GF-D8 (cell line): ENCODE measurements around the gene PHF2.

Source experiments
- DNase-seq: peaks from one replicate; lab custom pipeline; 2025; lab: John Stamatoyannopoulos, UW

Gene PHF2

DNA sequence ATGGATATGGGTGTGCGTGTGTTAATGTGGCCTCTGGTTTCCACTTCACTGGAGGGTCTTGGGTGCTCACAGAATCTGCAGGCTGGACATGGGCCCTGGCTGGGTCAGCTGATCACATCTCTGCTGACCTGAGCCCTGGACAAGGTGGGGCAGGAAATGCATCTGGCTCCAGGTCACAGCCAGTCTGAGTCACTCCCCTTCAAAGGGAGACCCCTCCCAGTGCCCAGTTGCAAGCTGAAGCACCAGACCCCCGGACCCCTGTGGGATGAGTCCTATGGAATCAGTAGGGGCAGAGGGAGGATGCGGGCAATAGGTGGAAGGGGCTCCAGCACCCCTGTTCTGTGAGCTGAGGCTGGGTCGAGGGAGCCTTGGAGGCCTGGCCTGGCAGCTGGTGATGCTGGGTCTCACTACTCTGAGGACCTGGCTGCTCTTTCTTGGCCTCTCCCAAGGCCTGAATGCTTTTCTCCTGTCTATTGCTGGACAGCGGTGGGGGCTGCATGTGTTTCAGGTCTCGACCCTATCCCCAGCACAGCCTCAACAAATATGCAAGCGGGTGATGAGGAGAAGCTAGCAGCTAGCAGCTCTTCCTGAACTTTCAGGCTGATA is 54.5 kb downstream of the PHF2 start:
- no peak for DNase-seq

- no peak for DNase-seq
Measured at GRCh38 chr9:93633492-93634221, 57.3 kb downstream of the PHF2 start.

DNA sequence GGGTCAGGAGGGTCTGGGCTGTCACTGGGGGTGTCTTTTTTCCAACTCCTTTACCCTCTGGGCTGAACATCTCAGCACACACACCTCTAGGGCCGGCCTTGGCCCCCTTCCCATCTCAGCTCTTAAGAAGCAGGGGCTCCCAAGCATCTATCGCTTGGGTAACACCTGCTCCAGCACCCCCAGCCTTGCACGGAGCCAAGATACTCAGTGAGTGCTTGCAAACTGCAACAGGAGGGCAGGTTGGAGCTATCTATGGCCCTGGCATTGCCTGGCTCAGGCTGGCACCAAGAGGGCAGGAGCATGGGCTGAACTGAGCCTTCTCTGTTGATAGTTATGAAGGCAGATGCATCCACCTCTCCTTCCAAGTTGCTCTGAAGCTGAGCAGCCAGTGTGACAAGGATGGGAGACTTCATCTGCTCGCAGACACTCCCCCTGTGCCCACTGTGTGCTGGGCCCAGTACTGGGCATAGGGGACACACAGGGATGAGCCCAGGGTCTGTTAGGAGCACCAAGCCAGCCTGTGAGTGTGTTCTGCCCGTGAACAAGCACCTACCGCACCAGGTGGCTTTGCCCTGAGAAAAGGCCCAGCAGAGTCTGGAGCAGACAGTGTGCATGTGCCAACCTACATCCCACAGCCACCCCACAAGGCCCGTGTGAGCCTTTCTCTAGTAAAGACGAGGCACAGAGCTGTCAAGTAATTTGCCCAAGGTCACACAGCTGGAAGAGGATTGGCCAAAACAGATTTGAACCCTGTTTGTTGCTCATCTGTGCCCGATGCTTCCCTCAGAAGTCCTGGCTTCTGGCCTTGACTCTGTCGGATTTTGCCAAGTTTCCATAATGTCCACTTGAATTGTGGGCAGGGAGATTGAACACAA is 58.2 kb downstream of the PHF2 start:
- no peak for DNase-seq

GRCh38 chr9:93635186-93636107 is 59.1 kb downstream of the PHF2 start:
- no peak for DNase-seq

GRCh38 chr9:93636172-93636661 is 59.8 kb downstream of the PHF2 start:
- DNase-seq = no peak

- DNase-seq = no peak
Measured at GRCh38 chr9:93636667-93637066, 60.3 kb downstream of the PHF2 start.

- no peak for DNase-seq
Measured at GRCh38 chr9:93637886-93638285, 61.5 kb downstream of the PHF2 start.

DNA sequence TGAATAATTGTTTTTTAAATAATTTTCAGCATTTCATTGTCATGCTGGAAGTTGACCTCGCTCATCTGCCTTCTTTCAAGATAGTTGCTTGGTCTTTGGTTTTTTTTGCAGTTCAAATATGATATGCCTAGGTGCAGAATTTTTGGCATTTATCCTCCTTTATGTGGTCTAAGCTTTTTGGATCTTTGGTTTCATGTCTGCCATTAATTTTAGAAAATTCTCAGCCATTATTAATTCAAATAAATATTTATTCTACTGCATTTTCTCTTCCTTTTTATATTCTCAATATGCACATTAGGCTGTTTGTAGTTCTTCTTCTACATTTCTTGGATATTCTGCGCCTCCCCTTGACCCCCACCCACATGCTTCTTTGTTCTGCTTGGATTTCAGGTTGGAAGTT is 63.6 kb downstream of the PHF2 start:
- DNase-seq = no peak

DNA sequence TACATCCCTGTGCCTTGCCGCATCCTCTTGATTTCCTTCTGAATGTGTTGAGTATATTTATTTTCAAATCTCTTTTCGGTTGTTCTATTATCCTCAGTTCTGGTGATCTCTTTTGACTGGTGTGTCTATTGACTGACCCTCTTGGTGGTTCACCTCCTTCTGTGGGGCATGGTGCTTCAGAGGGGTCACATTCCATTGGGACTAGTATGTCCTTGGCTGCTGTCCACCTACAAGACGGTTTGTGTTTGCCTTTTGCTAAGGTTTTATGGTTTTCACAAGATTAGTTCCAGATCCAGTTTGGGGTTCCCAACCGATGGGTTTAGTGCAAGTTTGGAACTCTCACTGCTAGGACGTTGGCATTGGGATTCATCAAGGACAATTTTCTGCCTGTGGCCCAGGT is 66.6 kb downstream of the PHF2 start:
- no peak for DNase-seq

DNA sequence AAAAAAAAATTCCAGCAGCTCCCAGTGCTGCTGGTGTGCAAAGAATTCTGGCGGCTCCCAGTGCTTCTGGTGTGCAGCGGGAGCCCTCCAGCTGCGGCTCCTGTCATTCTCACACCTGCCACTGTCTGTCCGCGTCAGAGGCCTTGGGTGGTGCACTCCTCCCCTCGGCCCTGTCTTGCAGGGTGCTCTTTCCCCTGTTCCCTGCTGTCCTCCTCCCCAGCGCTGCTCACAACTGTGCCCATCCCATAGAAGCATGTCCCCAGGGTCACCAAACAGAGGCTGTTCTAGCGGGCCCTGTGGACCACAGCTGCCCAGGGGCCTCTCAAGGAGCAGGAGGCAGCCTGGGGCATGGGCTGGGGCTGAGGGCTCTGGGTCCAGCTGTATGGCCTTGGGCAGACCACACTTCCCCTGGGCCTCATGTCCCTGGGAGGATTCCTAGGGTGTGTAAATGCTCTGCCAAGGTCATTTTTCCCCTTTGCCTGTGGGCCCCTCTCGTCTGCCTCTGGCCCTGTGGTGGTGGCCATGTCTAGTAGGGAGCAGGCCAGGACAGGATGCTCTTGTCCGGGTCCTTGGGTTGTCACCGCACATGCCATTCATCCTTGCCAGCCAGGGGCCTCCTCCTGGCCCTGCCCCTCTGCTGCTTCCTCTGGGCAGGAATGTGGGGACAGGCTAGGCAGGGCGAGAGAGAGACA is 68.2 kb downstream of the PHF2 start:
- no peak for DNase-seq

DNA sequence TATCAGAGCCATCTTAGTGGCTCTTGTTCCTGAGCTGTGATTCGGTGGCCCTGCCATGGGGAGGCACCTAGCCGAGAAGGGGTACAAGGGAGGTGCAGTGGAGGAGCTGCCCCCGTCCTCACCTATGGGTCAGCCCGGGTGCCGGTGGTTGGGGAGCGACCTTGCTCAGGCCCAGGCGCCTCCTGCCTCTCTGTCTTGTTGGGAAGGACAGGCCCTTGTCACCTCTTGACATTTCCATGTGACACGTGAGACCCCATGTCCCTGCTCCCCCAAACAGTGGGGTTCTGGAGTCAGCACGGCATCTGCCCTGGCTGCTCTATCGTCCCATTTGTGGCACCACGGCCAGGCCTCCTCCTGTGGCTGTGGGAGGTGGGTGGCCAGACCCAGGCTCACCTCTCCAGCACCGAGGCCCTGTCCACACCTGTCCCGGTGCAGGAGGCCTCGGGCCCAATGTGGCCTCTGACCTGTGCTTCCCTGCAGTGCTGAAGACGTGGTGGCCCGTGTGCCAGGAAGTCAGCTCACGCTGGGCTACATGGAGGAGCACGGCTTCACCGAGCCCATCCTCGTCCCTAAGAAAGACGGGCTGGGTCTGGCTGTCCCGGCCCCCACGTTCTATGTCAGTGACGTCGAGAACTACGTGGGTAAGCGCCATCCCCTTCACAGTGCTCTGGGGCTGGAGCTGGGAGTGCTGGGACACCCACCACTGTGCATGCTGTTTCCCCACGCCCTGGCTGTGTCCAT is 68.9 kb downstream of the PHF2 start:
- no peak for DNase-seq

DNA sequence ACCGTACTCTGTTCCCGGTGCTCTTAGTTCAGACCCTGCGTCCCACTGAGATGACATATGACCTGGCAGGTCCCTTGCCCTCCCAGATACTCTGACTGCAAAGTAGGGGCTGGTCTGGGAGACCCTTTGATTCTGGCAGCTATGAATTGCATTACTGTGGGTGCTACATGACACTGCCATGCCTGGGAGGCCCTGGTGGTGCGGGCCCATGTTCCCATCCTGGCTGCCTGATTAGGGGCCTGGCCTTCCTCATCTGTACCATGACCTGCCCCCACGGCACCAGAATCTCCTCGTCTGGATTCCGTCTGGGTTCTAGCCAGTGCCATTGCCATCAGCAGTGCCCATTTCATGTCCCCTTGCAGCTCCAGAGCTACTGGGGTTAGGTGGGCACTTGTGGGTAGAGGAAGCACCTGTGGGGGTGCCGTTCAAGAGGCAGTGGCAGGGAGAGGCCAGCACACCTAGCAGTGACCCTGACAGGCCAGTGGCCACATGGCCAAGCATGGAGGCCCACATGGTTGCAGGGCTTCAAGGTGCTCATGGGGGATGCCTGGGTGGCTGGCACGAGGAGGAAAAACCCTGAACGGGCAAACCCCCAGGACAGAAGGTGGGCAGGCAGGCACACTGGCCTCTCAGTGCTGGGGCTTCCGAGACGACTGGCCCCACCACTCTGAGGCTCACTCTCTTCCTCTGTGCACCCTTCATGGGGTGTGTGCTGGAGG is 69.7 kb downstream of the PHF2 start:
- DNase-seq = no peak

DNA sequence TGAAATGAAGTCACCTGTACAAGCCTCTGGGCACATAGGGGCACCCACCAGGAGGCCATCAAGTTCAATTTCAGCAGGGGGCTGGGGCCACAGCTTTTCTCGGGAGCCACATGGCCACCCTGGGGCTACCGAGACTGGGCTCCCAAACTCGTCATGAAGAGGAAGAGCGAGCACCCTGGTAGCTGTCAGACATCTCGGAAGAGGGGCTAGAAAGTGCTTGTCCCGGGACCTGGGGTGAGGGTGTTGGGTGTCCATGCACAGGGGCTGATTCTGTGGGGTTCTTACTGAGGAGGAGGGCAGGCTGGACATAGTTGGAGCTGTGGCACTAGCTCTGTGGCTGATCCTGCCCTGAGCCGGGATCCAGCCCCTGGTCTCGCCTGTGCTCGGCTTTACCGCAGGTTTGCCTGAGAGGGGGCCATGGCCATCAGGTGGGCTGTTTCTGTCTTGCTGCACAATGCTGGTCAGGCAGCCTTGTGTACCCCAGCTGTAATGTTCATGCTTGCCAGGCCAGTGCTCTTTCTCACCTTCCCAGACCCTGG is 70.3 kb downstream of the PHF2 start:
- DNase-seq = no peak

DNA sequence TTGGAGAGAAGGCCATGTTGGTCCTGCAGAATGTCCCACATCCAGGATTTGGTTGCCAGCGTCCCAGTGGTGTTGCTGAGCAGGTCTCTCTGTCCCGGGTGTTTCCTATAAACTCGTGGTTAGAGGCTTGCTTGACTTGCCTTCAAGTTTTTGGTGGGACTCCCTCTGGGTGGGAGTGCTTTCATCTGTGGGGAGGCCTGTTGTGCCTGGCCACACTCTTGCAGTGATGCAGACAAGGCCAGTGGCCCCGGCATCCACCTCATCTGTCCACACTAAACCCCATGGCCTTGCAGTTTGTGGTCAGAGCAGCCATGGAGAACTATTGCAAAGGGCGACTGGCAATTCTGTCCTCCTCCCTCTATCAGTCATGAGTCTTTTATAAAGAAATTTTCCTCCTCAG is 71.8 kb downstream of the PHF2 start:
- no peak for DNase-seq

- no peak for DNase-seq
Measured at GRCh38 chr9:93648836-93649235, 72.5 kb downstream of the PHF2 start.

- no peak for DNase-seq
Measured at GRCh38 chr9:93649610-93650261, 73.4 kb downstream of the PHF2 start.

DNA sequence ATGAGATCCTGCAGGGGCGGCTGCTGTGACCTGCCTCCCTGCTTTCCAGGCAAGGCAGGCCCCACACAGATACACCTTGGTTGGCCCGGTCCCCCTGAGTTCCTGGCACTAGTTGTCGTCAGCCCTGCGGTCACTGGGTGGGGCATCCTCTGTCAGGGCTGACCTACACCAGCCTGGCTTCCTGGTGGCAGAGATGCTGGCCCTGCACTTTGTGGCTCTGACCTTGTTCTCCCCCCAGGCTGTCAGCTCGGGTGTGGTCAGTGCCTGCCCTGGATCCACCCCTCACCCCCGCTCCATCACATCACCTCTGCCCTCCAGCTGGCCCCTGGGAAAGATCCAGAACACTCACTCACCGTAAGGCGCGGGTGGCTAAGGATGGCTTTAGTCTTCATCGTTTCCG is 74.1 kb downstream of the PHF2 start:
- DNase-seq = no peak

GRCh38 chr9:93651521-93651950 is 75.2 kb downstream of the PHF2 start:
- DNase-seq = no peak
